ENCODE data around the gene GGPS1. TPM values are rescaled to one million over a fixed set of nuclear protein-coding genes. Genes with fewer than 3 reads are reported as not detected.

GGPS1 gene
- total RNA-seq, 1 donor from 2014 or later: 65.1 TPM

- H3K36me3 Mint-ChIP-seq: peaks cover 32% of the 10 kb centered on the region
- DNase-seq (ENCODE audit: low spot score): no peak
- no peaks in the 10 kb centered on the region for H3K27me3 Mint-ChIP-seq (ENCODE audit: insufficient read depth, low read depth)
- peak overlapping the region; percentile 56 for H3K27ac ChIP-seq
- H3K27me3 ChIP-seq: no peaks in the 10 kb centered on the region
- peaks cover 20% of the 10 kb centered on the region for H3K79me2 ChIP-seq (ENCODE audit: low read depth)
- H3K4me1 ChIP-seq: peaks cover 14% of the 10 kb centered on the region
- no peaks in the 10 kb centered on the region for H3K9me3 Mint-ChIP-seq
- H3K4me3 Mint-ChIP-seq: no peak overlapping the region
- H2AFZ ChIP-seq (replicated peaks): no peak overlapping the region
- no peaks in the 10 kb centered on the region for H3K4me1 Mint-ChIP-seq
- no peak overlapping the region for H3K9ac ChIP-seq
- no peaks in the 10 kb centered on the region for H3K9me3 ChIP-seq (ENCODE audit: low read depth)
- H3K4me2 ChIP-seq: no peak overlapping the region
- no peak overlapping the region for H3K27ac Mint-ChIP-seq
- TF ChIP-seq EZH2 (IDR thresholded peaks at IDR 0.05) (no peak), CTCF (IDR thresholded peaks at IDR 0.05) (no peak), EZH2phosphoT487 (IDR thresholded peaks at IDR 0.05) (no peak)
- no peaks in the 10 kb centered on the region for H4K20me1 ChIP-seq (ENCODE audit: low read depth)
- peaks cover 8% of the 10 kb centered on the region for H3K36me3 ChIP-seq
- no peak overlapping the region for H3K4me3 ChIP-seq
- H3F3A ChIP-seq (ENCODE audit: low read depth): peaks cover 30% of the 10 kb centered on the region
These were observed 13.0 kb downstream of the GGPS1 start for GRCh38 chr1:235341334-235341733.

GRCh38 chr1:235342039-235342438 lies 13.7 kb downstream of the GGPS1 start:
- peak; percentile 8 for DNase-seq (ENCODE audit: low spot score)
- no peaks in the 10 kb centered on the region for H4K20me1 ChIP-seq (ENCODE audit: low read depth)
- H3K4me3 ChIP-seq: no peak overlapping the region
- H3K9me3 Mint-ChIP-seq: no peaks in the 10 kb centered on the region
- peaks cover 14% of the 10 kb centered on the region for H3K4me1 ChIP-seq
- TF ChIP-seq CTCF (IDR thresholded peaks at IDR 0.05) (no peak), EZH2phosphoT487 (IDR thresholded peaks at IDR 0.05) (no peak), EZH2 (IDR thresholded peaks at IDR 0.05) (no peak)
- peaks cover 8% of the 10 kb centered on the region for H3K36me3 ChIP-seq
- no peak overlapping the region for H3K27ac Mint-ChIP-seq
- peak overlapping the region; percentile 56 for H3K27ac ChIP-seq
- H3K36me3 Mint-ChIP-seq: peaks cover 30% of the 10 kb centered on the region
- no peak overlapping the region for H3K4me3 Mint-ChIP-seq
- no peaks in the 10 kb centered on the region for H3K9me3 ChIP-seq (ENCODE audit: low read depth)
- H3K79me2 ChIP-seq (ENCODE audit: low read depth): peaks cover 17% of the 10 kb centered on the region
- H3K27me3 ChIP-seq: no peaks in the 10 kb centered on the region
- peak overlapping the region; percentile 22 for H3K4me2 ChIP-seq
- H3F3A ChIP-seq (ENCODE audit: low read depth): peaks cover 30% of the 10 kb centered on the region
- no peak overlapping the region for H2AFZ ChIP-seq (replicated peaks)
- no peaks in the 10 kb centered on the region for H3K4me1 Mint-ChIP-seq
- no peaks in the 10 kb centered on the region for H3K27me3 Mint-ChIP-seq (ENCODE audit: insufficient read depth, low read depth)
- H3K9ac ChIP-seq: no peak overlapping the region

- Mint-ChIP-seq H3K27me3 (ENCODE audit: insufficient read depth, low read depth) (no peaks in the 10 kb centered on the region), H3K4me3 (no peak overlapping the region), H3K36me3 (peaks cover 30% of the 10 kb centered on the region), H3K9me3 (no peaks in the 10 kb centered on the region), H3K27ac (no peak overlapping the region), H3K4me1 (no peaks in the 10 kb centered on the region)
- Histone ChIP-seq H4K20me1 (ENCODE audit: low read depth) (no peaks in the 10 kb centered on the region), H3K4me3 (no peak overlapping the region), H3K4me2 (peak overlapping the region; percentile 22), H3K27me3 (no peaks in the 10 kb centered on the region), H3K27ac (peak overlapping the region; percentile 64), H2AFZ (replicated peaks) (no peak overlapping the region), H3K9ac (no peak overlapping the region), H3K4me1 (peaks cover 14% of the 10 kb centered on the region), H3K9me3 (ENCODE audit: low read depth) (no peaks in the 10 kb centered on the region), H3F3A (ENCODE audit: low read depth) (peaks cover 30% of the 10 kb centered on the region), H3K36me3 (peaks cover 8% of the 10 kb centered on the region), H3K79me2 (ENCODE audit: low read depth) (peaks cover 15% of the 10 kb centered on the region)
- TF ChIP-seq EZH2phosphoT487 (IDR thresholded peaks at IDR 0.05): no peak
- TF ChIP-seq EZH2 (IDR thresholded peaks at IDR 0.05): no peak
- no peak for TF ChIP-seq CTCF (IDR thresholded peaks at IDR 0.05)
- DNase-seq (ENCODE audit: low spot score): no peak
These were observed 14.1 kb downstream of the GGPS1 start for GRCh38 chr1:235342471-235342870.
